T-helper 17 cell (primary cell): Measurements from ENCODE around the gene CUX1. TPM values are rescaled to one million over a fixed set of nuclear protein-coding genes. Genes with fewer than 3 reads are reported as not detected.
A peak's percentile ranks its signal among the peaks of the same experiment; 100 is the strongest.
"Not testable (repeated sequence)": the region's sequence is repeated elsewhere in the genome, so short reads cannot be mapped to it uniquely, and the experiment has no call there.

Experiments
- ATAC-seq: fragments of 150-1000 bp; cut with Tn5 transposase; 2 replicates; pipeline ENCODE4 v1.10.0; 2021; ENCODE audit warnings: mild to moderate bottlenecking, moderate library complexity
- DNase-seq, 3 donors: peaks; one replicate each; pipeline versions ENCODE4 v3.0.0 to v3.0.0-alpha.2; 2020 to 2021
- H3K9me3 ChIP-seq: one replicate; pipeline ENCODE4 v1.7.0; 2013; ENCODE audit warnings: low read length, mild to moderate bottlenecking; ENCODE audit not compliant: control insufficient read depth, poor library complexity, severe bottlenecking
- H3K27ac Mint-ChIP-seq: one replicate; pipeline ENCODE4 v1.8.0; 2022; ENCODE audit warnings: mild to moderate bottlenecking, moderate library complexity, mixed read lengths
- H3K27me3 Mint-ChIP-seq: one replicate; pipeline ENCODE4 v1.8.0; 2022; ENCODE audit warnings: mixed read lengths
- H3K36me3 Mint-ChIP-seq: one replicate; pipeline ENCODE4 v1.8.0; 2022; ENCODE audit warnings: low read depth, mixed read lengths
- H3K4me1 Mint-ChIP-seq: one replicate; pipeline ENCODE4 v1.8.0; 2022; ENCODE audit warnings: mild to moderate bottlenecking, mixed read lengths
- H3K4me3 Mint-ChIP-seq: one replicate; pipeline ENCODE4 v1.8.0; 2022; ENCODE audit warnings: mild to moderate bottlenecking, moderate library complexity, mixed read lengths
- total RNA-seq, 4 donors: library from RNA in 2 of 4; stranded (reverse) in 2 of 4; gene quantifications; one replicate each; pipeline ENCODE4 v1.2.3 and lab custom pipeline; 2022 to 2026

Gene CUX1
- total RNA-seq, 2 donors from 2014 or later: 35.6 to 52.8 TPM

GRCh38 chr7:101813402-101814019, 3.9 kb upstream of the CUX1 start:
- H3K9me3 ChIP-seq: no peaks in the 10 kb centered on the region
- DNase-seq (no peak), ATAC-seq (no peak)
- H3K4me1 Mint-ChIP-seq: peaks cover 10% of the 10 kb centered on the region
- no peaks in the 10 kb centered on the region for H3K27me3 Mint-ChIP-seq
- no peaks in the 10 kb centered on the region for H3K36me3 Mint-ChIP-seq
- H3K4me3 Mint-ChIP-seq: peak overlapping the region; percentile 66
- H3K27ac Mint-ChIP-seq: no peak overlapping the region

- peaks cover 12% of the 10 kb centered on the region for H3K4me1 Mint-ChIP-seq
- peak; percentile 31 to 57 (median 50) for DNase-seq
- no peaks in the 10 kb centered on the region for H3K27me3 Mint-ChIP-seq
- no peaks in the 10 kb centered on the region for H3K9me3 ChIP-seq
- peak; percentile 58 for ATAC-seq
- H3K27ac Mint-ChIP-seq: peak overlapping the region; percentile 71
- H3K4me3 Mint-ChIP-seq: peak overlapping the region; percentile 95
- no peaks in the 10 kb centered on the region for H3K36me3 Mint-ChIP-seq
These were observed 3.1 kb upstream of the CUX1 start for GRCh38 chr7:101814081-101814990.

- H3K9me3 ChIP-seq: no peaks in the 10 kb centered on the region
- H3K36me3 Mint-ChIP-seq: no peaks in the 10 kb centered on the region
- ATAC-seq (peak; percentile 60), DNase-seq (peak; percentile 12 to 58 (median 56))
- peak overlapping the region; percentile 71 for H3K27ac Mint-ChIP-seq
- peaks cover 19% of the 10 kb centered on the region for H3K4me1 Mint-ChIP-seq
- H3K4me3 Mint-ChIP-seq: peak overlapping the region; percentile 95
- H3K27me3 Mint-ChIP-seq: no peaks in the 10 kb centered on the region
These were observed 2.2 kb upstream of the CUX1 start for GRCh38 chr7:101814991-101815825.

- no peak overlapping the region for H3K27ac Mint-ChIP-seq
- DNase-seq: peak; percentile 56 to 65 (median 64)
These were observed 1.4 kb upstream of the CUX1 start for GRCh38 chr7:101815826-101816594.

GRCh38 chr7:101816595-101817470, 593 bp upstream of the CUX1 start:
- H3K27ac Mint-ChIP-seq: peak overlapping the region; percentile 29

More at GRCh38 chr7:101815826-101816594, 1.4 kb upstream of the CUX1 start:
- no peaks in the 10 kb centered on the region for H3K27me3 Mint-ChIP-seq
- ATAC-seq: peak; percentile 88
- H3K4me3 Mint-ChIP-seq: peak overlapping the region; percentile 91
- no peaks in the 10 kb centered on the region for H3K36me3 Mint-ChIP-seq
- H3K4me1 Mint-ChIP-seq: peaks cover 24% of the 10 kb centered on the region
- no peaks in the 10 kb centered on the region for H3K9me3 ChIP-seq

GRCh38 chr7:101818287-101819071, 1.1 kb downstream of the CUX1 start:
- peak overlapping the region; percentile 81 for H3K4me3 Mint-ChIP-seq
- H3K36me3 Mint-ChIP-seq: no peaks in the 10 kb centered on the region
- H3K9me3 ChIP-seq: no peaks in the 10 kb centered on the region
- H3K4me1 Mint-ChIP-seq: peaks cover 24% of the 10 kb centered on the region
- peak overlapping the region; percentile 29 for H3K27ac Mint-ChIP-seq
- ATAC-seq (no peak), DNase-seq (no peak)
- H3K27me3 Mint-ChIP-seq: no peaks in the 10 kb centered on the region

More at GRCh38 chr7:101816595-101817470, 593 bp upstream of the CUX1 start:
- Mint-ChIP-seq H3K36me3 (no peaks in the 10 kb centered on the region), H3K4me3 (peak overlapping the region; percentile 81), H3K27me3 (no peaks in the 10 kb centered on the region), H3K4me1 (peaks cover 24% of the 10 kb centered on the region)
- no peaks in the 10 kb centered on the region for H3K9me3 ChIP-seq
- DNase-seq: no peak
- ATAC-seq: no peak

GRCh38 chr7:101819183-101819582, 1.8 kb downstream of the CUX1 start:
- Mint-ChIP-seq H3K4me3 (no peak overlapping the region), H3K36me3 (no peaks in the 10 kb centered on the region), H3K4me1 (peaks cover 24% of the 10 kb centered on the region), H3K27me3 (no peaks in the 10 kb centered on the region), H3K27ac (no peak overlapping the region)
- no peak for DNase-seq
- no peaks in the 10 kb centered on the region for H3K9me3 ChIP-seq
- ATAC-seq: no peak

GRCh38 chr7:101819913-101820522, 2.6 kb downstream of the CUX1 start:
- DNase-seq (no peak), ATAC-seq (no peak)
- Mint-ChIP-seq H3K27ac (peak overlapping the region; percentile 32), H3K4me3 (no peak overlapping the region), H3K36me3 (no peaks in the 10 kb centered on the region), H3K4me1 (peaks cover 23% of the 10 kb centered on the region), H3K27me3 (no peaks in the 10 kb centered on the region)
- H3K9me3 ChIP-seq: no peaks in the 10 kb centered on the region

- H3K9me3 ChIP-seq: no peaks in the 10 kb centered on the region
- peaks cover 25% of the 10 kb centered on the region for H3K4me1 Mint-ChIP-seq
- no peak overlapping the region for H3K4me3 Mint-ChIP-seq
- no peak for DNase-seq
- no peaks in the 10 kb centered on the region for H3K27me3 Mint-ChIP-seq
- no peak overlapping the region for H3K27ac Mint-ChIP-seq
- no peaks in the 10 kb centered on the region for H3K36me3 Mint-ChIP-seq
- ATAC-seq: no peak
These were observed 3.3 kb downstream of the CUX1 start for GRCh38 chr7:101820703-101821102.

- H3K27me3 Mint-ChIP-seq: not testable (repeated sequence)
These were observed 5.2 kb downstream of the CUX1 start for GRCh38 chr7:101822632-101823031.

GRCh38 chr7:101823096-101823495, 5.7 kb downstream of the CUX1 start:
- ATAC-seq (no peak), DNase-seq (no peak)
- peaks cover 34% of the 10 kb centered on the region for H3K4me1 Mint-ChIP-seq

More at GRCh38 chr7:101822632-101823031, 5.2 kb downstream of the CUX1 start:
- H3K9me3 ChIP-seq, DNase-seq, H3K4me3 Mint-ChIP-seq, ATAC-seq, H3K36me3 Mint-ChIP-seq, H3K27ac Mint-ChIP-seq: not testable (repeated sequence)
- peaks cover 36% of the 10 kb centered on the region for H3K4me1 Mint-ChIP-seq

More at GRCh38 chr7:101823096-101823495, 5.7 kb downstream of the CUX1 start:
- Mint-ChIP-seq H3K27ac (no peak overlapping the region), H3K36me3 (peaks cover 2% of the 10 kb centered on the region), H3K4me3 (no peak overlapping the region), H3K27me3 (no peaks in the 10 kb centered on the region)
- no peaks in the 10 kb centered on the region for H3K9me3 ChIP-seq
